Keratinocyte (primary cell): ENCODE data around the gene SNCA. TPM values are rescaled to one million over a fixed set of nuclear protein-coding genes. Genes with fewer than 3 reads are reported as not detected.

Source experiments
- DNase-seq: peaks from one replicate; pipeline ENCODE4 v3.0.0-alpha.2; 2011; ENCODE audit warnings: low read depth, missing footprints, low spot score
- FAIRE-seq: peaks from 2 replicates; lab custom pipeline; 2011; peaks lifted over from hg19 to GRCh38; lab: Jason Lieb, UNC
- H2AFZ ChIP-seq: 2 replicates; pipeline ENCODE4 v1.6.0; 2012; ENCODE audit warnings: low read length, control low read depth, inconsistent platforms; ENCODE audit not compliant: control insufficient read depth
- H3K27ac ChIP-seq: 2 replicates; pipeline ENCODE4 v1.5.1; 2011; ENCODE audit warnings: low read length; ENCODE audit not compliant: control insufficient read depth, insufficient read depth
- H3K27me3 ChIP-seq: 3 replicates; pipeline ENCODE4 v1.6.0; 2011; ENCODE audit warnings: low read length; ENCODE audit not compliant: control insufficient read depth, insufficient read depth; ENCODE audit errors: extremely low read depth
- H3K36me3 ChIP-seq, 2 experiments: 2 replicates in 1 of 2; 3 replicates in 1 of 2; pipeline ENCODE4 v1.5.1; 2011; ENCODE audit warnings: low read length in 2 of 2, mild to moderate bottlenecking in 1 of 2; ENCODE audit not compliant: control insufficient read depth in 2 of 2, insufficient read depth in 2 of 2; ENCODE audit errors: extremely low read depth in 1 of 2
- H3K4me1 ChIP-seq: 3 replicates; pipeline ENCODE4 v1.5.1; 2011; ENCODE audit warnings: low read length; ENCODE audit not compliant: control insufficient read depth, insufficient read depth; ENCODE audit errors: extremely low read depth
- H3K4me2 ChIP-seq: 3 replicates; pipeline ENCODE4 v1.6.0; 2011; ENCODE audit warnings: low read depth, low read length; ENCODE audit not compliant: control insufficient read depth, insufficient read depth; ENCODE audit errors: extremely low read depth
- H3K4me3 ChIP-seq, 3 experiments: fragments of 200-600 bp in 1 of 3; sonication (generic) in 1 of 3; 2 replicates in 2 of 3; 3 replicates in 1 of 3; pipeline ENCODE4 v1.5.1; 2011 to 2016; ENCODE audit warnings: low read length in 3 of 3, mild to moderate bottlenecking in 3 of 3, control low read depth in 2 of 3, inconsistent platforms in 1 of 3, low read depth in 1 of 3, mixed read lengths in 1 of 3, mixed run types in 1 of 3, moderate library complexity in 1 of 3; ENCODE audit not compliant: control insufficient read depth in 2 of 3, insufficient read depth in 2 of 3; ENCODE audit errors: extremely low read depth in 1 of 3
- H3K79me2 ChIP-seq: 2 replicates; pipeline ENCODE4 v1.6.0; 2012; ENCODE audit warnings: low read length; ENCODE audit not compliant: control insufficient read depth, insufficient read depth
- H3K9ac ChIP-seq: 3 replicates; pipeline ENCODE4 v1.6.0; 2011; ENCODE audit warnings: low read length; ENCODE audit not compliant: control insufficient read depth, insufficient read depth; ENCODE audit errors: extremely low read depth
- H3K9me1 ChIP-seq: 3 replicates; pipeline ENCODE4 v1.6.0; 2011; ENCODE audit warnings: low read length; ENCODE audit not compliant: control insufficient read depth, insufficient read depth; ENCODE audit errors: extremely low read depth
- H3K9me3 ChIP-seq: 2 replicates; pipeline ENCODE4 v1.5.1; 2012; ENCODE audit warnings: low read depth, low read length; ENCODE audit not compliant: control insufficient read depth
- H4K20me1 ChIP-seq: 3 replicates; pipeline ENCODE4 v1.6.0; 2011; ENCODE audit warnings: low read length; ENCODE audit not compliant: control insufficient read depth, insufficient read depth; ENCODE audit errors: extremely low read depth
- EZH2 ChIP-seq: IDR thresholded peaks from one replicate; pipeline ENCODE4 v1.6.1; 2012; ENCODE audit warnings: inconsistent platforms, mild to moderate bottlenecking, low read length, moderate library complexity
- dilution Hi-C: fragments of 300-500 bp; cut with MboI; formaldehyde crosslinking; loops from one replicate; pipeline ENCODE4 v1.7.0; 2020; ENCODE audit warnings: low sequenced_read_pairs; ENCODE audit not compliant: extremely low pct_ligation_motif_present
- polyA plus RNA-seq, 5 experiments: library from polyadenylated mRNA; depleted of rRNA in 3 of 5; stranded (reverse) in 3 of 5; stranded (forward) in 1 of 5; unstranded in 1 of 5; fragments of >200 nt; gene quantifications; 1 replicate in 1 of 5; 2 replicates in 3 of 5; 3 replicates in 1 of 5; pipeline versions ENCODE4 v1.2.1 to v1.2.3, GENCODE V29; 2011 to 2012; ENCODE audit warnings: missing spikeins in 2 of 5, low read depth in 1 of 5, low replicate concordance in 1 of 5
- TF ChIP-seq, protein P1 (sequence below), 3 experiments: IDR thresholded peaks in 1 of 3; conservative IDR thresholded peaks in 1 of 3; optimal IDR thresholded peaks in 1 of 3; 2 replicates in 2 of 3; 3 replicates in 1 of 3; pipeline versions ENCODE3 to v1.5.1; 2011; ENCODE audit warnings: low read length in 3 of 3, mild to moderate bottlenecking in 3 of 3, moderate library complexity in 2 of 3, control low read depth in 1 of 3, inconsistent platforms in 1 of 3; ENCODE audit not compliant: insufficient read depth in 2 of 3; ENCODE audit errors: extremely low read depth in 1 of 3

Gene SNCA
- polyA plus RNA-seq, 1 donor (not counting 4 experiments of a cell fraction or from before 2014, with no cell fraction given), result 61.3 TPM

DNA sequence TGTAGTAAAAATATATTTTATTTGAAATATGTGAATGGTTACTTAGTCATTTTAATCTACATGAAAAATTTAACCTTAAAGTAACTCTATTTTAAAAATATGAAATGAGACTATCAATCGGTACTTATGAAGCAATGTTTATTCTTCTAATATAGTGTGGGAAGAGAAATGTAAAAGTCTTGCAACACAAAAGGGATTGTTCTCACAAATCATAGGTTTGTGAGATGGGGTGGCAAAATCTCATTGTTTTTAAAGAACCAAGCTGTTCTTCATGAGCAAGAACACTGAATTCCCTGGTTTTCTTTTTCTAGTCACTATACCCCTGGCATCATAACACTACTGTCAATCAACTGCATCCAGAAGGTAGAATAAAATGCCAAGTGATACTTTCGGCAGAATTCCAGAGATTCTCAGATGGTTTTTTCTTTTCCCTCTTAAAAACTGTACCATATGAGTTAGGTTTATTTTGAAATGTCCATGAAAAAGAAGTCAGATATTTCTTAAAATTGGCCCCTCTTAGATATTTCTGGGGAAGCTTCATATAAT, 52.2 kb downstream of the SNCA start:
- FAIRE-seq (no peak), DNase-seq (no peak)
- TF ChIP-seq, protein P1, sequence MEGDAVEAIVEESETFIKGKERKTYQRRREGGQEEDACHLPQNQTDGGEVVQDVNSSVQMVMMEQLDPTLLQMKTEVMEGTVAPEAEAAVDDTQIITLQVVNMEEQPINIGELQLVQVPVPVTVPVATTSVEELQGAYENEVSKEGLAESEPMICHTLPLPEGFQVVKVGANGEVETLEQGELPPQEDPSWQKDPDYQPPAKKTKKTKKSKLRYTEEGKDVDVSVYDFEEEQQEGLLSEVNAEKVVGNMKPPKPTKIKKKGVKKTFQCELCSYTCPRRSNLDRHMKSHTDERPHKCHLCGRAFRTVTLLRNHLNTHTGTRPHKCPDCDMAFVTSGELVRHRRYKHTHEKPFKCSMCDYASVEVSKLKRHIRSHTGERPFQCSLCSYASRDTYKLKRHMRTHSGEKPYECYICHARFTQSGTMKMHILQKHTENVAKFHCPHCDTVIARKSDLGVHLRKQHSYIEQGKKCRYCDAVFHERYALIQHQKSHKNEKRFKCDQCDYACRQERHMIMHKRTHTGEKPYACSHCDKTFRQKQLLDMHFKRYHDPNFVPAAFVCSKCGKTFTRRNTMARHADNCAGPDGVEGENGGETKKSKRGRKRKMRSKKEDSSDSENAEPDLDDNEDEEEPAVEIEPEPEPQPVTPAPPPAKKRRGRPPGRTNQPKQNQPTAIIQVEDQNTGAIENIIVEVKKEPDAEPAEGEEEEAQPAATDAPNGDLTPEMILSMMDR (optimal IDR thresholded peaks at IDR 0.05 in 1 of 3, IDR thresholded peaks at IDR 0.05 in 1 of 3, conservative IDR thresholded peaks at IDR 0.05 in 1 of 3; ENCODE audit: extremely low read depth in 1 of 3, insufficient read depth in 2 of 3, low read length in 3 of 3), result no peak
- no peak for TF ChIP-seq EZH2
- no peak overlapping the region for H3K4me3 ChIP-seq
- no peaks in the 10 kb centered on the region for H4K20me1 ChIP-seq
- no peak overlapping the region for H3K27ac ChIP-seq
- H3K27me3 ChIP-seq, result no peaks in the 10 kb centered on the region
- no peaks in the 10 kb centered on the region for H3K36me3 ChIP-seq
- H3K9me3 ChIP-seq, result no peaks in the 10 kb centered on the region
- no peak overlapping the region for H3K4me2 ChIP-seq
- H3K9me1 ChIP-seq, result no peaks in the 10 kb centered on the region
- dilution Hi-C loops, result no loop called here
- H3K4me1 ChIP-seq, result no peaks in the 10 kb centered on the region
- H2AFZ ChIP-seq, result no peak overlapping the region
- H3K9ac ChIP-seq, result no peak overlapping the region
- no peaks in the 10 kb centered on the region for H3K79me2 ChIP-seq

DNA sequence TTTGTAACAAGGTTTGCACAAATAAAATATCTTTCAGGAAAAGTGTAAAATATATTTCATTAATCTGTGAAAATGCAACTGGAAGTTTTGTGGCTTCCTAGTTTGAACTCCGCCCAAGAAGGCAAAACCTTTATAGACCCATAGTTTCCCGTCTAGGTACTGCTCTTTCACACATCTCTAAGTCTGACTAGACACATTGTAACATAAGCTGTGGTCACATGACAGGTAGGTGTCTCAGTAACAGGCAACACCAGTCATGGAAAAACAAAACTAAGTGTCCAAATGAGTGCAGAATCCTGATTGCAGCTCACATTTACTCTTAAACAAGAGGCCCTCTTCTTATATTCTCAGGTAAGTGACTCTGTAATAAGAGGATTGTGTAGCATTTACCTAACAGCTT, 55.6 kb downstream of the SNCA start:
- H3K4me2 ChIP-seq, result no peak overlapping the region
- dilution Hi-C loops, result no loop called here
- FAIRE-seq (no peak), DNase-seq (no peak)
- no peak for TF ChIP-seq EZH2
- TF ChIP-seq, protein P1 (optimal IDR thresholded peaks at IDR 0.05 in 1 of 3, IDR thresholded peaks at IDR 0.05 in 1 of 3, conservative IDR thresholded peaks at IDR 0.05 in 1 of 3; ENCODE audit: extremely low read depth in 1 of 3, insufficient read depth in 2 of 3, low read length in 3 of 3), result no peak
- no peaks in the 10 kb centered on the region for H3K9me3 ChIP-seq
- no peaks in the 10 kb centered on the region for H3K27me3 ChIP-seq
- H3K4me1 ChIP-seq, result no peaks in the 10 kb centered on the region
- no peaks in the 10 kb centered on the region for H3K36me3 ChIP-seq
- no peaks in the 10 kb centered on the region for H3K9me1 ChIP-seq
- no peak overlapping the region for H3K27ac ChIP-seq
- no peak overlapping the region for H3K9ac ChIP-seq
- H3K4me3 ChIP-seq, result no peak overlapping the region
- H2AFZ ChIP-seq, result no peak overlapping the region
- no peaks in the 10 kb centered on the region for H3K79me2 ChIP-seq
- no peaks in the 10 kb centered on the region for H4K20me1 ChIP-seq
